Stimulated activated memory B cell treated with anti-CD40 and anti-IgM and Interleukin-4, amounts not matched to agents 10 μg/mL and 1 μg/mL and 100 μg/mL, for 72 hours (primary cell): ENCODE results near the gene AP2A2.

ENCODE experiments used
- ATAC-seq: fragments of 150-1000 bp; cut with Tn5 transposase; 2 replicates; pipeline ENCODE4 v1.10.0; 2021
- H3K27ac Mint-ChIP-seq: one replicate; pipeline ENCODE4 v1.8.0; 2022; ENCODE audit warnings: mild to moderate bottlenecking, mixed read lengths
- H3K27me3 Mint-ChIP-seq: one replicate; pipeline ENCODE4 v1.8.0; 2022; ENCODE audit warnings: mixed read lengths
- H3K36me3 Mint-ChIP-seq: one replicate; pipeline ENCODE4 v1.8.0; 2022; ENCODE audit warnings: mixed read lengths
- H3K4me1 Mint-ChIP-seq: one replicate; pipeline ENCODE4 v1.8.0; 2022; ENCODE audit warnings: mixed read lengths
- H3K4me3 Mint-ChIP-seq: one replicate; pipeline ENCODE4 v1.8.0; 2022; ENCODE audit warnings: mild to moderate bottlenecking, moderate library complexity, mixed read lengths
- H3K9me3 Mint-ChIP-seq: one replicate; pipeline ENCODE4 v1.8.0; 2022; ENCODE audit warnings: mixed read lengths

Gene AP2A2

GRCh38 chr11:1031121-1031899, 105.6 kb downstream of the AP2A2 start:
- Mint-ChIP-seq H3K4me3 (no peak overlapping the region), H3K4me1 (no peaks in the 10 kb centered on the region), H3K27me3 (no peaks in the 10 kb centered on the region), H3K9me3 (peaks cover 7% of the 10 kb centered on the region), H3K27ac (no peak overlapping the region), H3K36me3 (no peaks in the 10 kb centered on the region)
- no peak for ATAC-seq

GRCh38 chr11:1032310-1032891, 106.7 kb downstream of the AP2A2 start:
- Mint-ChIP-seq H3K36me3 (no peaks in the 10 kb centered on the region), H3K4me1 (no peaks in the 10 kb centered on the region), H3K27me3 (no peaks in the 10 kb centered on the region), H3K27ac (no peak overlapping the region), H3K4me3 (no peak overlapping the region), H3K9me3 (peaks cover 7% of the 10 kb centered on the region)
- ATAC-seq, result no peak

DNA sequence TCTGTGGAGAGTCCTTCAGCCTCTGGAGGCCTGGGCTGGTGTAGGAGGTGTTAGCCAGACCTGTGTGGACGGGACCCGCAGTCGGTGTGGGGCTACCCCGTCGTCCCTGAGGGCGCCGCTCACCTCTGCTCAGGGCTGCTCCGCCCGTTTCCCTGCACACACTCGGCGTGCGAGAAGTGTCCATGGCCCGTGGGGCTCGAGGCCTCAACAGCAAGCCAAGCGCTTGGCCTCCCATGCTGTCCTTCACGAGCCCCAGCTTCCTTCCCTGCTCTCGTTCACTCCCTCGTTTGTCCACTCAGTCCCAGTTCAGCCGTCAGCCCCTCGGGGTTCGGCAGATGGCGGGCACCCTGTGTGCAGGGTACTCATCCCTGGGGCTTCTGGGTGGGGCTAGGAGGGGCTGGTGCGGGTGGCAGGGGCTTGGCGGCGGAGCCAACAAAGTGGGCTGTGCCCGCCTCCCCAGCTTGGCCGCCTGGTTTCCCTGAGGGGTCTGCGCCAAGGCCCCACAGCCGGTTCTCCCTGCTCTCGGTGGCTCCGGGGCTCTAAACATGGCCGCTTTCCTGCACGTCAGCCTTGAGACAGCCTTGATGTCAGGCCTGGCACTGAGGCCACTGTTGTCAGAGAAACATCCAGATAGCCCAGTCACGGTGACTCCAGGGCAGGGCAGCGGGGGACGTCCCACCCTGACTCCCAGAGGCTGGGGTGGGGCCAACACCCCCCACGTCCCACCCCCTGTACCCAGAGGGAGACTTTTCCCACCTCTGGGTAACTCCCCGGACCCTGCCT, 107.5 kb downstream of the AP2A2 start:
- Mint-ChIP-seq H3K27me3 (peaks cover 4% of the 10 kb centered on the region), H3K4me1 (no peaks in the 10 kb centered on the region), H3K9me3 (peaks cover 7% of the 10 kb centered on the region), H3K27ac (no peak overlapping the region), H3K36me3 (no peaks in the 10 kb centered on the region), H3K4me3 (no peak overlapping the region)
- ATAC-seq, result no peak

GRCh38 chr11:1034001-1034400, 108.3 kb downstream of the AP2A2 start:
- Mint-ChIP-seq H3K4me1 (no peaks in the 10 kb centered on the region), H3K27me3 (peaks cover 7% of the 10 kb centered on the region), H3K36me3 (no peaks in the 10 kb centered on the region), H3K4me3 (no peak overlapping the region), H3K27ac (no peak overlapping the region), H3K9me3 (peaks cover 7% of the 10 kb centered on the region)
- ATAC-seq, result no peak

DNA sequence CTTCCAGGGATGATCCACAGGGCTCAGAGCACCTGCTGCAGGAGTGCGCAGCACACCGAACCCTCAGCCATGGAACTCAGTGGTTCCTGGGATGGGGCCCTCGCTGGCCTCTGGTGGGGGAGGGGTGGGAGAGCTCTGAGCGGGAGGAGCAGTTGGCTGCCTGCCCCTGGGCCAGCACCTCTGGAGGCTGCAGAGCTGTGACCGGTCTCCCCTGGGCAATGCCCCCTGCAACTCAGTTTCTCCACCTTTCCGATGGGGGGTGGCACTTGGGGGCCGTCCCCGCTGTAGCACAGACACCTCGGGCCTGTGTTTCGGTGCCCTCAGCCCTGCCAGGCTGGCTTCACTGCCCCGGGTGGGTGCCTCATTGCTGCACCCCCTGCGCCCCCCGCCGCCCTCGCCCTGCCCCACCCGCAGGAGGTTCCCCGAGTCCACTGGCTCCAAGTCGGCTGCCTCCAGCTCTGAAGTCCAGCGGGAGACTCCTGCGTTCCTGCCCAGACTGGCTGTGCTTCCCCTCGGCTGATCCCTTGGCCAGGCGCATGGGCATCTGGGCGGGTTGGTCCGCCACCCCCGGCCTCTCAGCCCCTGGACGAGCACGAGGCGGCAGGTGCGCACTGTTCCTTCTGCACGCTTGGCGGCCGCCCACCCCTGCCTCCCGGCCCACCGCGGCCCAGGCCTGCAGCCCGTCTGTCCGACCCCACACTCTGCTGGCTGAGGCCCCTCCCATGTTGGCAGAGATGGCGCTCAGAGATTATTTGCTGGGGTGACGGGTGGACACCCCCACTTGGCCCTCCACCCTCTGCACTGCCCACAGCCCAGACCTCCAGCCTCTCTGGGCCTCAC, 109.0 kb downstream of the AP2A2 start:
- H3K4me3 Mint-ChIP-seq, result no peak overlapping the region
- H3K36me3 Mint-ChIP-seq, result no peaks in the 10 kb centered on the region
- no peaks in the 10 kb centered on the region for H3K4me1 Mint-ChIP-seq
- no peak for ATAC-seq
- no peak overlapping the region for H3K27ac Mint-ChIP-seq
- H3K9me3 Mint-ChIP-seq, result peaks cover 7% of the 10 kb centered on the region
- H3K27me3 Mint-ChIP-seq, result peaks cover 7% of the 10 kb centered on the region

DNA sequence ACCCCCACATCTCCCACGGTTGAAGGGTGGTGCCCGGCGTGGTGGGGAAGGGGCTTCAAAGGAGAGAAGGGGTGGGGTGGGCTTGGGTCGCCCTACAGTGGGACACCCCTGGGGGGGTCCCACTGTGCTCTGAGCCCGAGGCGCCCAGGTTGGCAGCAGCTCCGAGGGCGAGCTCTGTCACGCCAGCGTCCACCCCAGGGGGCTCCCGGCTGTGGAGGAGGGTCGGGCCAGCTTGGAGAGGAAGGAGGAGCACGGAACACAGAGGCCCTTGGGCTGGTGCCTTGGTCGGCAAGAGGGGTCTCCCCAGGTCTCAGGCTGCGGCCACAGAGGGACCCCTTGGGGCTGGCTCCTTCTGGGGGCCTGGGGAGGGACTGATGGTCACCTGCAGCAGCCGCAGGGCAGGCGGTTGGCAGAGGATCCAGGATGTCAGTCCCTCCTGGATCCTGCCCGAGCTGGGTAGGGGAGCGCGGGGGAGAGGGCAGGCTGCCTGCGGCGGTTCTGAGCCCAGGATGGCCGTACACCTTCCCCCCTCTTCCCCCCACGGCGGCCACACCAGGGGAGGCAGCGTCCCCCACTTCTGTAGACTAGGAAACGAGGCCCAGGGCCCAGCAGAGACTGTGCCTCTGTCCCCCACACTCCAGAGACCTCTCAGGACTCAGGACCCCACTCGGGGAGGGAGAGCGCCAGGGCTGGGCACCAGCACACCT, 110.1 kb downstream of the AP2A2 start:
- ATAC-seq, result peak; percentile 1
- Mint-ChIP-seq H3K4me1 (no peaks in the 10 kb centered on the region), H3K9me3 (peaks cover 7% of the 10 kb centered on the region), H3K36me3 (no peaks in the 10 kb centered on the region), H3K27me3 (peaks cover 7% of the 10 kb centered on the region), H3K4me3 (no peak overlapping the region), H3K27ac (no peak overlapping the region)

DNA sequence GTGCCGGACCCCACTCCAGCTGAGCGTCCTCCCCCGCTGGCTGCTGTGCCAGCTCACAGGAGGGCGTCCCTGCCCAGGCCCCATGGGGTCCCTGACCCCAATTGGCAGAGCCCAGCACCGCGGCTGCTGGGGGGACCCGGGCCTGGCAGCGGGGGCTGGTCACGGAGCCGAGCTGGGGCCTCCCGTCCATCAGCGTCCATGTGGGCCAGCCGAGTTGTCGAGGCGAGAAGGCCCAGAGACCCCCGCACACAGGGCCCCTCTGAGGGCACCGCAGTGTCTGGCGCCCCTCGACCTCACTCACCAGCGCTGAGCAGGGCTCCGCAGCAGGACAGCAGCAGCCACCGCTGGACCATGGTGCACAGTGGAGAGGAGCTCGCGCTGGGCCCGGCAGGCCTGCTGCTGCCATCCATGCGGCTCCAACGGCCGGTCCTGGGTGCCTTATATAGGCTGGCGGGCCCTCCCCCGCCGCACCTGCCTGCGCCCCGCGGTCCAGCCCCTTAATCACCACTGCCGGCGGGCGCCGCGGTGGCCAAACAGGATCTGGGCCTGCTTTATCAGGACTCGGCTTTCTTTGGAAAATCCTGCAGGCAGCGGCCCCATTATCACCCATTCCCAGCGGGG, 110.7 kb downstream of the AP2A2 start, which contains the start of gene MUC6:
Gene MUC6, minus strand, starts transcription at position 416 of the 621 bp plus-strand sequence. Its CDS starts 63 bp downstream, at position 353.
- Mint-ChIP-seq H3K4me3 (no peak within 1 kb of the TSS), H3K4me1 (no peaks in the 10 kb centered on the region), H3K27ac (no peak within 1 kb of the TSS), H3K36me3 (no peaks in the 10 kb centered on the region), H3K9me3 (peaks cover 7% of the 10 kb centered on the region), H3K27me3 (peaks cover 7% of the 10 kb centered on the region)
- ATAC-seq, result no peak

DNA sequence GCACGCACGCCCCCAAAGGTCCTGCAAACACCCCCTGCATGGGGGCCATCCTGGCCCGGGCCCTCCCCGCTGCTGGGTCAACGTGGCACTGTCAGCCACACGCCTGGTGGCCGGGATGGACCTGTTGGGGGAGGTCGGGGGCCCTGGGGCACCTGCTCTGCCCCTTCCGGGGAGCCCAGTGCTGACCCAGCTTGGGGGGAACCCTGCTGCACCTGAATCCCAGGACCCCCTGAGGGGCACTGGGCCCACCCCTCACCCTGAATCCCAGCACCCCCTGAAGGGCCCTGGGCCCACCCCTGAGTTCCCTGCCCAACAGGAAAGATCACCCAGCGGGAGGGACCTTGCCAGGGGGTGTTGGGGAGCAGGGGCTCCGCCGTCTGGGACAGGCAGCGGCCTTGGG, 111.3 kb downstream of the AP2A2 start:
- ATAC-seq, result no peak
- no peaks in the 10 kb centered on the region for H3K36me3 Mint-ChIP-seq
- H3K27me3 Mint-ChIP-seq, result peaks cover 13% of the 10 kb centered on the region
- H3K9me3 Mint-ChIP-seq, result peaks cover 7% of the 10 kb centered on the region
- no peaks in the 10 kb centered on the region for H3K4me1 Mint-ChIP-seq
- no peak overlapping the region for H3K27ac Mint-ChIP-seq
- H3K4me3 Mint-ChIP-seq, result no peak overlapping the region

GRCh38 chr11:1037506-1038055, 111.9 kb downstream of the AP2A2 start:
- Mint-ChIP-seq H3K27me3 (peaks cover 19% of the 10 kb centered on the region), H3K4me3 (no peak overlapping the region), H3K9me3 (peaks cover 1% of the 10 kb centered on the region), H3K4me1 (no peaks in the 10 kb centered on the region), H3K36me3 (no peaks in the 10 kb centered on the region), H3K27ac (no peak overlapping the region)
- ATAC-seq, result no peak

DNA sequence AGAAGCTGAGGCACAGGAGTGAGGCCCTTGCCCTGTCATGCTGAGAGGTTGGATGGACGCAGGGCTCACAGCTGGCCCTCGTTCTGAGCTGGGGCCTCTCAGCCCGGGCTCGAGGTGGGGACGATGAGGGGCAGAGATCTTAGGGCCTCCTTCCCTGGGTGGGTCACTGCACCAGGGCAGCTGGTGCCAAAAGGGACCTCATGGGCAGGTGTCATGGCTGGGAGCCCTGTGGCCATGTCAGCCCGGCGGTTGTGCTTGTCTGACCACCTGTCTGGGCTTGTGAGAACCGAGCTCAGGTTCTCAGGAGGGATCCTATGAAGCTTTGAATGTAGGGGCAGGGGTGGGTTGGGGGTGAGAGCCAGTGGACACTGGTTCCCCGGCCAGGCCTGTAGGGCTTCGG, 112.7 kb downstream of the AP2A2 start:
- Mint-ChIP-seq H3K4me3 (no peak overlapping the region), H3K36me3 (no peaks in the 10 kb centered on the region), H3K9me3 (no peaks in the 10 kb centered on the region), H3K27me3 (peaks cover 27% of the 10 kb centered on the region), H3K27ac (no peak overlapping the region), H3K4me1 (no peaks in the 10 kb centered on the region)
- no peak for ATAC-seq

DNA sequence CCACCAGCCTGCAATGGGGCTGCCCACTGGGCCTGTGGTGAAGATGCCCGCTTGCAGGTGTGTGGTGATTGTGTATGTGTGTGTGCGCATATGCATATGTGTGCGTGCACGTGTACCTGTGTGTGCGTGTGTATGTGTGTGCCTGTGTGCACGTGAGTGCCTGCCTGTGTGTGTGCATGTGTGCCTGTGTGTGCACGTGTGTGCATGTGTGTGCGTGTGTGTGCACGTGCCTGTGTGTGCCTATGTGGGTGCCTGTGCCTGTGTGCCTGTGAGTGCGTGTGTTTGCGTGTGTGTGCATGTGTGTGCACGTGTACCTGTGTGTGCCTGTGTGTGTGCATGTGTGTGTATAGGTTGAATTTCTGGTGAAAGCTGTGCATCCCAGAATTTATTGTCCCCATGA, 113.3 kb downstream of the AP2A2 start:
- Mint-ChIP-seq H3K4me3 (no peak overlapping the region), H3K4me1 (no peaks in the 10 kb centered on the region), H3K27me3 (peaks cover 31% of the 10 kb centered on the region), H3K9me3 (no peaks in the 10 kb centered on the region), H3K27ac (no peak overlapping the region), H3K36me3 (no peaks in the 10 kb centered on the region)
- ATAC-seq, result no peak

- Mint-ChIP-seq H3K27me3 (peaks cover 40% of the 10 kb centered on the region), H3K4me1 (no peaks in the 10 kb centered on the region), H3K36me3 (no peaks in the 10 kb centered on the region), H3K9me3 (peaks cover under 1% of the 10 kb centered on the region), H3K4me3 (no peak overlapping the region), H3K27ac (no peak overlapping the region)
- no peak for ATAC-seq
Observed at GRCh38 chr11:1039481-1040427, 114.1 kb downstream of the AP2A2 start.
